ENCODE results near the gene HIPK4.
"Not testable (repeated sequence)": the region's sequence is repeated elsewhere in the genome, so short reads cannot be mapped to it uniquely, and the experiment has no call there.

The HIPK4 gene

GRCh38 chr19:40416918-40417642 is 27.1 kb upstream of the HIPK4 start:
- DNase-seq: no peak

GRCh38 chr19:40415768-40416167 is 25.8 kb upstream of the HIPK4 start:
- DNase-seq: no peak

GRCh38 chr19:40414542-40415535 is 24.9 kb upstream of the HIPK4 start:
- DNase-seq: no peak

GRCh38 chr19:40413291-40413845 is 23.4 kb upstream of the HIPK4 start, which contains the start of gene PRX:
PRX (minus strand) TSS chr19:40413378; CDS start chr19:40407932, 5,446 bp downstream.
- DNase-seq: no peak

GRCh38 chr19:40412866-40413265 is 22.9 kb upstream of the HIPK4 start:
- no peak for DNase-seq

- no peak for DNase-seq
Measured at GRCh38 chr19:40411958-40412499, 22.0 kb upstream of the HIPK4 start.

- no peak for DNase-seq
Measured at GRCh38 chr19:40411125-40411842, 21.3 kb upstream of the HIPK4 start.

GRCh38 chr19:40410030-40410389 is 20.0 kb upstream of the HIPK4 start:
- DNase-seq: no peak

GRCh38 chr19:40408598-40408925 is 18.6 kb upstream of the HIPK4 start:
- DNase-seq: not testable (repeated sequence)

- no peak for DNase-seq
Measured at GRCh38 chr19:40407714-40408597, 18.0 kb upstream of the HIPK4 start.

- DNase-seq: peak; percentile 64 to 79 (median 68)
Measured at GRCh38 chr19:40403262-40403984, 13.4 kb upstream of the HIPK4 start.

- DNase-seq: no peak
Measured at GRCh38 chr19:40400559-40400958, 10.6 kb upstream of the HIPK4 start.

GRCh38 chr19:40398417-40399131 is 8.6 kb upstream of the HIPK4 start:
- peak; percentile 71 to 90 (median 83) for DNase-seq

GRCh38 chr19:40397568-40397906 is 7.6 kb upstream of the HIPK4 start:
- no peak for DNase-seq

GRCh38 chr19:40396886-40397567 is 7.0 kb upstream of the HIPK4 start:
- no peak for DNase-seq

- no peak for DNase-seq
Measured at GRCh38 chr19:40395956-40396355, 6.0 kb upstream of the HIPK4 start.

- DNase-seq: no peak
Measured at GRCh38 chr19:40394816-40395210, 4.8 kb upstream of the HIPK4 start.

GRCh38 chr19:40393894-40394815 is 4.2 kb upstream of the HIPK4 start:
- DNase-seq: no peak

Data from NCI-H1417 (cell line).